KMS-11 (cell line): ENCODE results near the gene NEDD1.

Experiments used
- H2AFZ ChIP-seq: fragments of 200-600 bp; sonication (generic); 2 replicates; pipeline ENCODE4 v1.6.1; 2016; ENCODE audit warnings: antibody characterized with exemption, mixed run types, low read depth
- H3K27ac ChIP-seq: fragments of 200-600 bp; sonication (generic); 2 replicates; pipeline ENCODE4 v1.6.1; 2016; ENCODE audit warnings: mild to moderate bottlenecking, mixed run types
- H3K27me3 ChIP-seq: fragments of 200-600 bp; sonication (generic); 2 replicates; pipeline ENCODE4 v1.6.1; 2017; ENCODE audit warnings: mild to moderate bottlenecking, low read depth, mixed run types, moderate library complexity; ENCODE audit not compliant: insufficient read depth
- H3K36me3 ChIP-seq: fragments of 200-600 bp; sonication (generic); 2 replicates; pipeline ENCODE4 v1.6.1; 2017; ENCODE audit warnings: mild to moderate bottlenecking, mixed run types; ENCODE audit not compliant: insufficient read depth
- H3K4me1 ChIP-seq: fragments of 200-600 bp; sonication (generic); 2 replicates; pipeline ENCODE4 v1.6.1; 2016; ENCODE audit warnings: mild to moderate bottlenecking, low read depth, mixed run types; ENCODE audit not compliant: poor library complexity, severe bottlenecking
- H3K4me2 ChIP-seq: fragments of 200-600 bp; sonication (generic); 2 replicates; pipeline ENCODE4 v1.7.0; 2016; ENCODE audit warnings: mild to moderate bottlenecking, mixed run types
- H3K4me3 ChIP-seq: fragments of 200-600 bp; sonication (generic); IDR thresholded peaks from 2 replicates; pipeline ENCODE4 v1.6.1; 2017; ENCODE audit warnings: low read depth, low read length, mixed read lengths; ENCODE audit not compliant: insufficient read depth
- H3K79me2 ChIP-seq: fragments of 200-600 bp; sonication (generic); 2 replicates; pipeline ENCODE4 v1.6.1; 2016; ENCODE audit warnings: low read depth, mixed run types; ENCODE audit not compliant: insufficient read depth
- H3K9ac ChIP-seq: fragments of 200-600 bp; sonication (generic); 2 replicates; pipeline ENCODE4 v1.6.1; 2016; ENCODE audit warnings: mild to moderate bottlenecking, mixed run types
- H4K20me1 ChIP-seq: fragments of 200-600 bp; sonication (generic); 2 replicates; pipeline ENCODE4 v1.6.1; 2016; ENCODE audit warnings: mild to moderate bottlenecking, mixed run types; ENCODE audit not compliant: insufficient read depth
- TF ChIP-seq, protein P1 (sequence below): fragments of 200-600 bp; sonication (generic); conservative IDR thresholded peaks from 2 replicates; pipeline ENCODE4 v1.6.1; 2017; ENCODE audit warnings: low read depth, mild to moderate bottlenecking, antibody characterized with exemption, low read length, moderate library complexity, mixed read lengths

The NEDD1 gene

DNA sequence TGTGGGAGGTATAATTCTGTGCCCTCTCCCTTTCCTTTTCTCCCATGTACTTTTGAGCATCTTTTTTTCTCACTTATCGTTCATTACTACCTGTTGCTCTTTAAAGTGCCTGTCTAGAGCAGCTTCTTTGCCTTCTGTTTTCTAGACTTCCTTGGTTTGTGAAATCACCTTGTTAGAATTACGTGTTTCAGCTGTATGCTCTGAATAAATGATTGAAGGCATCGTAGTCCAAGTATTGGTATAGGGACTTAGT, 1.3 kb downstream of the NEDD1 start:
- no peaks in the 10 kb centered on the region for H4K20me1 ChIP-seq
- no peaks in the 10 kb centered on the region for H3K36me3 ChIP-seq
- H2AFZ ChIP-seq, result no peak overlapping the region; the same call in 1 of the 2 replicates
- peak overlapping the region; percentile 93; the same call in 1 of the 2 replicates for H3K9ac ChIP-seq
- H3K27me3 ChIP-seq, result no peaks in the 10 kb centered on the region
- TF ChIP-seq, protein P1, sequence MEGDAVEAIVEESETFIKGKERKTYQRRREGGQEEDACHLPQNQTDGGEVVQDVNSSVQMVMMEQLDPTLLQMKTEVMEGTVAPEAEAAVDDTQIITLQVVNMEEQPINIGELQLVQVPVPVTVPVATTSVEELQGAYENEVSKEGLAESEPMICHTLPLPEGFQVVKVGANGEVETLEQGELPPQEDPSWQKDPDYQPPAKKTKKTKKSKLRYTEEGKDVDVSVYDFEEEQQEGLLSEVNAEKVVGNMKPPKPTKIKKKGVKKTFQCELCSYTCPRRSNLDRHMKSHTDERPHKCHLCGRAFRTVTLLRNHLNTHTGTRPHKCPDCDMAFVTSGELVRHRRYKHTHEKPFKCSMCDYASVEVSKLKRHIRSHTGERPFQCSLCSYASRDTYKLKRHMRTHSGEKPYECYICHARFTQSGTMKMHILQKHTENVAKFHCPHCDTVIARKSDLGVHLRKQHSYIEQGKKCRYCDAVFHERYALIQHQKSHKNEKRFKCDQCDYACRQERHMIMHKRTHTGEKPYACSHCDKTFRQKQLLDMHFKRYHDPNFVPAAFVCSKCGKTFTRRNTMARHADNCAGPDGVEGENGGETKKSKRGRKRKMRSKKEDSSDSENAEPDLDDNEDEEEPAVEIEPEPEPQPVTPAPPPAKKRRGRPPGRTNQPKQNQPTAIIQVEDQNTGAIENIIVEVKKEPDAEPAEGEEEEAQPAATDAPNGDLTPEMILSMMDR, result no peak
- peaks cover 30% of the 10 kb centered on the region for H3K4me1 ChIP-seq
- H3K79me2 ChIP-seq, result peaks cover 16% of the 10 kb centered on the region
- no peak overlapping the region for H3K4me3 ChIP-seq
- peak overlapping the region; percentile 13; the same call in 1 of the 2 replicates for H3K27ac ChIP-seq
- peak overlapping the region; percentile 76 for H3K4me2 ChIP-seq

- H3K4me3 ChIP-seq, result no peak overlapping the region
- H3K79me2 ChIP-seq, result peaks cover 16% of the 10 kb centered on the region
- no peak overlapping the region for H2AFZ ChIP-seq
- H3K27me3 ChIP-seq, result no peaks in the 10 kb centered on the region
- TF ChIP-seq, protein P1, result no peak
- peak overlapping the region; percentile 39 for H3K4me2 ChIP-seq
- H4K20me1 ChIP-seq, result no peaks in the 10 kb centered on the region
- no peak overlapping the region for H3K9ac ChIP-seq
- H3K4me1 ChIP-seq, result peaks cover 21% of the 10 kb centered on the region
- no peak overlapping the region for H3K27ac ChIP-seq
- no peaks in the 10 kb centered on the region for H3K36me3 ChIP-seq
Measured at GRCh38 chr12:96912261-96912660, 5.2 kb downstream of the NEDD1 start.

DNA sequence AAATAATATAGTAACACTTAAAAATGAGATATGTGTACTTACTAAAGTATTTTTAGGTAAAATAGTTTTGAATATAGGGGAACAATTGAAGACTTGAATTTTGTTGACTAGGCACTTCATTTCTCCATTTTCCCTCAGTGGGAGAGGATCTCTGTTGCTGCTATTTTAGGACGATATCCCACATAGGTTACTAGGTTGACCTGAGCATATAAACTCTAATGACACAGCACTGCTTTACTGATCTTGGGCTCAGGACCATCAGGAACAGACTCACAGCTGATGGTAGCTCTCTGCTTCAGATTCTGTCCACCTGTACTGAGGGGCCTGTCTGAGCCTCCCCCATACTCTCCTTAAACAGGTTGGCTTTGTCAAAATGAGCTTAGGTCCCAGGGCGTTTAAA, 5.9 kb downstream of the NEDD1 start:
- no peak overlapping the region for H3K27ac ChIP-seq
- peaks cover 21% of the 10 kb centered on the region for H3K4me1 ChIP-seq
- H3K9ac ChIP-seq, result no peak overlapping the region
- no peaks in the 10 kb centered on the region for H3K36me3 ChIP-seq
- no peaks in the 10 kb centered on the region for H4K20me1 ChIP-seq
- no peaks in the 10 kb centered on the region for H3K27me3 ChIP-seq
- H3K79me2 ChIP-seq, result peaks cover 16% of the 10 kb centered on the region
- H3K4me3 ChIP-seq, result no peak overlapping the region
- TF ChIP-seq, protein P1, result no peak
- no peak overlapping the region for H2AFZ ChIP-seq
- H3K4me2 ChIP-seq, result no peak overlapping the region

GRCh38 chr12:96919510-96920210, 12.6 kb downstream of the NEDD1 start:
- H3K9ac ChIP-seq, result no peak overlapping the region
- H3K27me3 ChIP-seq, result no peaks in the 10 kb centered on the region
- H3K79me2 ChIP-seq, result no peaks in the 10 kb centered on the region
- H4K20me1 ChIP-seq, result no peaks in the 10 kb centered on the region
- H3K4me2 ChIP-seq, result no peak overlapping the region
- no peaks in the 10 kb centered on the region for H3K4me1 ChIP-seq
- H2AFZ ChIP-seq, result no peak overlapping the region
- H3K27ac ChIP-seq, result no peak overlapping the region
- H3K36me3 ChIP-seq, result no peaks in the 10 kb centered on the region
- H3K4me3 ChIP-seq, result no peak overlapping the region
- TF ChIP-seq, protein P1, result no peak
